Fibroblast of skin of right biceps (primary cell): ENCODE data around the gene POPDC2.

Experiments used
- DNase-seq: peaks from one replicate; pipeline ENCODE4 v3.0.0-alpha.2; 2013

Gene POPDC2

GRCh38 chr3:119639494-119640350 is 20.7 kb downstream of the POPDC2 start:
- DNase-seq, result peak; percentile 38

- peak; percentile 97 for DNase-seq
Measured at GRCh38 chr3:119637679-119638477, 22.5 kb downstream of the POPDC2 start.

DNA sequence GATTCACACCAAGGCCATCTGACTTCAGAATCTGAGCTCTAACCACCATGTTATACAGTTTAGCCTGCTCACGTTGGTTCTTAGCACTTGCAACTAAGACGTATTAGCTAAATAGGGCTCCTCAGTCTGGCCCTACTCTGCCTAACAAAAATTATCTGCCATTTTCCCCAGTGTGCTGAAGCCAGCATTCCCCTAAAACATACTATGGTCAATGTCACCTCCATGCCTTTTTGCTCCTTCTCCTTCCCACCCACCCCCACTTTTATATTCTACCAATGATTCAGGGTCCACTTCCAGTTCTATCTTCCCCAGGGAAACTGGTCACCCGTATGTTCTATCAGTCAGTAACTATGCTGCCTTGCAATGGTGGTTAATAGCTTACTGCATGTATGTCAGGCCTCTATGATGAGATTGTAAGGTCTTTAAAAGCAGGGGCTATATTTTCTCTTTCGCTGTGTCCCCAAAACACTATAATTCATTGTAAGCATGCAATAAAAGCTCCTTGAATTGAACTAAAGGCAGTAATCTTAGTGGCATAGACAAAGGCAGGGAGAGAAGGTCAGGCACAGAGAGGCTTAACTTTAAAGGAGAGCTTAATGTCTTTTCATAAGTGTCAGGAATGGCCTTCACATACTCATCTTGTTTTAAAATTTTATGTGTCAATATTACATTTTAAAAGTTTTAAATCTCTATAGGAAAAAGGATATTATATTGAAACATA is 23.3 kb downstream of the POPDC2 start:
- no peak for DNase-seq

- peak; percentile 55 for DNase-seq
Measured at GRCh38 chr3:119636249-119636648, 24.1 kb downstream of the POPDC2 start.

- no peak for DNase-seq
Measured at GRCh38 chr3:119635719-119636118, 24.7 kb downstream of the POPDC2 start.

DNA sequence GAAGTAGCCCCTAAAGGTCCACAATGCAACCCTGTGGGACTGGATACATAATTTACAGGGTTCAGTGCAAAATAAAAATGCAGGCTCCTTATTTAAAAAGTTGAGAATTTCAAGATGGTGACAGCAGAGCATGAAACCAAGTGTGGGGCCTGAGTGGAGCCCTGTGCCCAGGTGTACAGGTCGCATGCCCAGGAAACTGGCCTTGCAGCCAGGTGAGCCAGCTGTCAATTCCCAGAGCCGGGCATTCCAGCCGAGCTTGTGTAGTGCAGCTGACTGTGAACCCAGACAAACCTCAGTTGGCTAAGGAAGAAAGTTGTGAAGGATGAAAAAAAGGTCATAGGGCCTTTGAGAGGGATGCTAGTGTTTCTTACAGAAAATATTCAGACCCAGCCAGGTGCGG is 27.6 kb downstream of the POPDC2 start:
- DNase-seq, result no peak

- no peak for DNase-seq
Measured at GRCh38 chr3:119632216-119632615, 28.2 kb downstream of the POPDC2 start.

GRCh38 chr3:119631516-119631915 is 28.9 kb downstream of the POPDC2 start:
- DNase-seq, result peak; percentile 41

DNA sequence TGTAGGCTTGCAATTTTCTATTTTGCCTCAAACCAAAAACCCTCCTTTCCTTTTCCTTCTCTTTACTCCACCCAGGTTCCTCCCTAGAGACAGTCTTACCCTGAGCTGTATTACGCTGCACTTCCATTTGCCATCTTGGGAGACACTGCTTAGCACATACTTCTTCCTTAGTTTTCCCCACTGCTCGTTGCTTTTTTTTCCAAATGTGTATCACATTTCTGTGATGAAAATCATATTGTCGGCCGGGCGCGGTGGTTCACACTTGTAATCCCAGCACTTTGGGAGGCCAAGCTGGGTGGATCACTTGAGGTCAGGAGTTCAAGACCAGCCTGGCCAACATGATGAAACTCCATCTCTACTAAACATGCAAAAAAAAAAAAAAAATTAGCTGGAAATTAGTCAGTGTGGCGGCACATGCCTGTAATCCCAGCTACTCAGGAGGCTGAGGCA is 29.5 kb downstream of the POPDC2 start:
- DNase-seq, result no peak

GRCh38 chr3:119630128-119630879 is 30.1 kb downstream of the POPDC2 start:
- DNase-seq, result peak; percentile 69

- no peak for DNase-seq
Measured at GRCh38 chr3:119628816-119629445, 31.5 kb downstream of the POPDC2 start.

DNA sequence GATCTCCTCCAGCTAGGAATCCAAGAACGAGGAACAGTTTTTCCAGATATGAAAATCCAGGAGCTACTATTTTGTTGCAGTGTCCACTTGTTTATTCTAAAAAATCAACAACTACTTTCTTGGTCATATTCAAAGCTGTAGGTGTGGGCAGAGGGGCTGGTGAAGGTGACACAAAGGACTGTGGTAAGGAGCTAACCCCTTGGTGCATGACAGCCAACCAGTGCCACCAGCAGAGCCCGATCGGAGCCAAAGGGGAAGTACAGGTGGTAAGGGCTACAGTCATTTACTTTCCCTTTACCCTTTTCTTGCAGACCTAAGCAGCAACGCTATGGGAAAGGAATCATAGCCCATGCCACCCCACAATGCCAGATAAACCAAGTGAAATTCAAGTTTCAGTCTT is 32.0 kb downstream of the POPDC2 start:
- DNase-seq, result no peak

GRCh38 chr3:119627461-119627860 is 32.9 kb downstream of the POPDC2 start:
- DNase-seq, result no peak

- DNase-seq, result no peak
Measured at GRCh38 chr3:119626196-119626595, 34.2 kb downstream of the POPDC2 start.

DNA sequence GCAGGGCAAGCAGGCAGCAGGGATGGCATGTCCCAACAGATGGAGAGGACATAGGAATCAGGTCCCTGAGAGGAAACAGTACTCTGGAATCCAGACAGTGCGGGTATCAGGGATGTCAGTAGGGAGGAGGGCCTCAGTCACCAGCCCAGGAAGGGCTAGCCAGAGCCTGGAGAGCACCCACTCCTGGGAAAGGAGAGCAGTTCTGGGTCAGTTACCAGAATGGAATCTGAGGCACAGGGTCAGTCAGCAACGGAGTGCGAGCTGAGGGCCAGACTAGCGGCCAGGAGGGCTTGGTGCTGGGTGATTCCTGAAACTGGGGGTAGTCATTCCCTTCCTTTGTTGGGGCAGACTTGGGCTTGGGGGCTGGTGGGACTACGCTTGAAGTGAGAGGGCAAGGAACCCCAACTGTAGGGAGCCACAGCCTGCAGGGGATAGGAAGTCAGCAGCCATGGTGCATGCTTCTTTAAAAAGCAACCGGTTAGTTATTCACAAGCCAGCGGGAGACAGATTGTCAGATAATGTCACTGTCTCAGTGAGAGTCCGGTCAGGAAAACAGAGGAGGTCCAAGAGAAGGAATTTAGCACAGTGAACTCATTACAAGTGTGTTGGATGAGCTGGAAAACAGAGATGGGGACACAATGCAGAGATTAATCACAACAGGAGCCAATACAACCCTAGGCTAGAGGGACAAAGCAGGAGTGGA is 34.8 kb downstream of the POPDC2 start:
- DNase-seq, result no peak

- no peak for DNase-seq
Measured at GRCh38 chr3:119624002-119624720, 36.2 kb downstream of the POPDC2 start.

DNA sequence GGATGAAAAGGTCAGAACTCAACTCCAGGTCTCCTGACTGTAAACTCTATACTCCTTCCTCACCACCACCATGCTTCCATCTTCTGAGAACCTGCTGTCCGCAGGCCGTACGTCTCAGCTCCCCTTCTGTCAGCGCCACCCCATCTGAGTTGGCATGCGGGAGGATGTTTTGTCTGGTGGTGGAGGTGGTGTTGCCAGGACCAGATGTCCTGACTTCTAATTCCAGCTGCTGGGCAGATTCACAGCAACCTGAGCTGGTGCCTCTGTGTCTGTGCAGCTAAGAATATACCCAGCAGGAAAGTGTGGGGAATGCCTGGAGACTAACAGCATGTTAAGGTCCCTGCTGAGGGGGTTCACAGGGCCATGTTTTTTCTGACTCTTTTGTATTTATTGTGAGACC is 39.5 kb downstream of the POPDC2 start:
- no peak for DNase-seq

DNA sequence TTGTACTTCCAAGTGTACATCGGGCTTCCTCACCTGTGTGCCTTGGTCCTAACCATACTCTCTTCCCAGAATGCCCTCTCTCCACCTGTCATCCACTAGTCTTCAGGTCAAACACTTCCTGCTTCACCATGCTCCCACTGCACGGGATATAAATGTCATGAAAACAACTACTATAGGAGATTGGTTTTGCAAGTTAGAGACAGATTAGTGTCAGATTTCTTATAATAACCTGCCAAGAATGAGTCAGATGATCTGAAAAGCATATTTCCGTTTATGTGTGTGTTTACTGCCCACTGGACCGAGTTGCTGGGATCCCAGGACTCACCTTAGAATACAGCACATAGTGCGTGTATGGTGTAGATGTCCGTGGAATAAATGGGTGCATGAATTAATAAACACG is 41.3 kb downstream of the POPDC2 start:
- no peak for DNase-seq

DNA sequence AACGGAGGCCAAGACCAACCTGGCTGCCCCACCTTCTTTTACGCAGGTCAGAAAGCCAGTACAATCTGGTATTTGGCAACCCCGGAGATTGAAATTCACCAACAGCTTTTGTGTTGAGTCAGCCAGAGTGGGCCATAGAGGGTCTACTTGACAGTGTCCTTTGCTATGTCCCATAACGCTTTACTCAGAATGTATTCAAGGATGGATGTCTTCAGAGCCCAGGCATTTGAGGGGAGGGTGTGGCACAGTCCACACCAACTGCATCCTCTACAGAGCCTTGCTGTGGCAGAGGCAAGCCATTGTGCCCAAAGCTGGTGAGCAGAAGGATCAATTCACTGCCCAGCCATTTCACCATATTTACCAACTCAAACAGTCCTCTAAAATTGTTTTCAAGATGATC is 44.3 kb downstream of the POPDC2 start:
- DNase-seq, result no peak

- no peak for DNase-seq
Measured at GRCh38 chr3:119613872-119614271, 46.5 kb downstream of the POPDC2 start.

DNA sequence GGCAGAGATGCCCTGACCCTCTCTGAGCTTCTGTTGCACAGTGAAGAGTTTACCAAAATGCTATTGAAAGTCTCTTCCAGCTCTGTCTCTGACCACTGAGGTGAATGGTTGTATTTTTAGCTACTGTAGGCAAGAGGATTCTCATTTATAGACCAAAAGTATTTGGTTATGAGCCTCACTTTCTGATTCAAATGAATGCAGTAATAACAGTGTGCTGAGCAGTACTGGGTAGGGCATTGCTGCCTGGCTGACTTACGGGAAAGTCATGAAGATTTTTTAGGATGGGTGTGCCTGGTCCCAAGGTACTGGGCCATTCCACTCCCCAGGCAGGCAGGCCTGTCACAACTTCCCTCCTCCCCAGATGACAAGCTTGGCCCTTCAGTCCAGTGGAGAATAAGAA is 47.2 kb downstream of the POPDC2 start:
- no peak for DNase-seq
